Measurements from ENCODE around the gene DENND5A.
"Not testable (repeated sequence)": the region's sequence is repeated elsewhere in the genome, so short reads cannot be mapped to it uniquely, and the experiment has no call there.

GRCh38 chr11:9258279-9258678 lies 6.9 kb downstream of the DENND5A start:
- TF ChIP-seq CTCF, POLR2A (IDR thresholded peaks at IDR 0.05): not testable (repeated sequence)
